HG03175 (cell line): ENCODE data around the gene PTCH1.

Source experiments
- ATAC-seq: cut with Tn5 transposase; IDR thresholded peaks from one replicate; pipeline ENCODE4 v1.9.1; 2021; ENCODE audit warnings: mild to moderate bottlenecking, moderate library complexity; ENCODE audit not compliant: unreplicated experiment

PTCH1 gene

GRCh38 chr9:95444160-95444559 lies 72.6 kb downstream of the PTCH1 start:
- ATAC-seq, result no peak

GRCh38 chr9:95443301-95443700 lies 73.5 kb downstream of the PTCH1 start:
- ATAC-seq, result no peak

GRCh38 chr9:95441081-95441480 lies 75.7 kb downstream of the PTCH1 start:
- no peak for ATAC-seq

- no peak for ATAC-seq
These were observed 76.3 kb downstream of the PTCH1 start for GRCh38 chr9:95440447-95440846.

- no peak for ATAC-seq
These were observed 78.0 kb downstream of the PTCH1 start for GRCh38 chr9:95438561-95439357.

GRCh38 chr9:95437559-95437958 lies 79.2 kb downstream of the PTCH1 start:
- ATAC-seq, result no peak

- ATAC-seq, result no peak
These were observed 80.4 kb downstream of the PTCH1 start for GRCh38 chr9:95436416-95436815.

- no peak for ATAC-seq
These were observed 81.6 kb downstream of the PTCH1 start for GRCh38 chr9:95435074-95435728.

- ATAC-seq, result no peak
These were observed 82.4 kb downstream of the PTCH1 start for GRCh38 chr9:95434116-95435073.

- ATAC-seq, result no peak
These were observed 83.5 kb downstream of the PTCH1 start for GRCh38 chr9:95433096-95433819.

GRCh38 chr9:95431286-95431685 lies 85.5 kb downstream of the PTCH1 start:
- ATAC-seq, result no peak

GRCh38 chr9:95429948-95430620 lies 86.7 kb downstream of the PTCH1 start:
- ATAC-seq, result no peak

GRCh38 chr9:95429096-95429495 lies 87.7 kb downstream of the PTCH1 start:
- ATAC-seq, result no peak

- peak; percentile 26 for ATAC-seq
These were observed 90.7 kb downstream of the PTCH1 start for GRCh38 chr9:95425910-95426551.

GRCh38 chr9:95422650-95423049 lies 94.1 kb downstream of the PTCH1 start:
- no peak for ATAC-seq

- ATAC-seq, result no peak
These were observed 96.3 kb downstream of the PTCH1 start for GRCh38 chr9:95420518-95420917.

GRCh38 chr9:95419444-95419843 lies 97.3 kb downstream of the PTCH1 start:
- ATAC-seq, result no peak

GRCh38 chr9:95415158-95415557 lies 101.6 kb downstream of the PTCH1 start:
- no peak for ATAC-seq

- ATAC-seq, result no peak
These were observed 103.0 kb downstream of the PTCH1 start for GRCh38 chr9:95413793-95414192.
